ENCODE measurements around the gene FAM228B.

FAM228B gene

DNA sequence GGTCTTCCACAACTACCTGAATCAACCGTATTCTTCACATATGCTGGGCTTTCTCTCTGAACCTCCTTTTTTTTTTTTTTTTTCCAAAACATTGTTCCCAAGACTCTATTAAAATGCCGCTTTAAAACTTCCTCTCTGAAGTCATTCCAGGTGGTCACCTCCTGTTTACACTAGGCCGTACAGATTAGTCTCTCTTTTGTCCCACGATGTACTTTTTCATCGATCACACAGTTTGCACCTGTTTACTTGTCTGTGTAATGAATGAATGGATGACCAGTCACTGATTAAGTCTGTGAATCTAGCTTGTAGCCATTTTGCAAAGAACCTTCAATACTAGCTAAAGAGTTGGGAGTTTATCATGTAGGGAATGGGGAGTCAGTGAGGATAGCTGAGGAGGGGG is 34.9 kb downstream of the FAM228B start:
- TF ChIP-seq EZH2 (IDR thresholded peaks at IDR 0.05) (no peak), POLR2AphosphoS5 (IDR thresholded peaks at IDR 0.05; ENCODE audit: borderline replicate concordance, low read depth, low read length) (no peak), FOXP2 (optimal IDR thresholded peaks at IDR 0.05; ENCODE audit: control extremely low read depth, extremely low read length, insufficient read depth) (no peak)

DNA sequence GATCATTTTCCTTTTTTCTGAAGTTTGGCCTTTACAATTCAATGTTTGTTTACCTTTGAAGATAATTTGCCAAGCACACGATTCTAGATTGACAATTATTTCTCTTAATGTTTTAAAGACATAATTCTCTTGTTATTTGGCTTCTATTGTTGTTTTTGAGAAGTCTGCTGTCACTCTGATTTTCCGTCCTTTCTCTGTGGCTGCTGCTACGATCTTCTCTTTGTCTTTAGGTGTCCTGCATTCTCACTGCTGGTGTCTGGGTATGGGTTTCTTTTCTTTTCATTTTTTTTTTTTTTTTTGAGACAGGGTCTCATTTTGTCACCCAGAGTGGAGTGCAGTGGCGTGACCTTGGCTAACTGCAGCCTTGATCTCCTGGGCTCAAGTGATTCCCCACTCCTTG is 36.4 kb downstream of the FAM228B start:
- no peak for DNase-seq (ENCODE audit: low read depth, low spot score)
- Histone ChIP-seq H3K9me3 (ENCODE audit: low read depth, low read length) (no peaks in the 10 kb centered on the region), H3K4me3 (no peak overlapping the region), H3K36me3 (ENCODE audit: insufficient read depth, low read length) (no peaks in the 10 kb centered on the region), H3K9ac (ENCODE audit: insufficient read length) (no peak overlapping the region), H3K27ac (no peak overlapping the region)
- TF ChIP-seq POLR2AphosphoS5 (IDR thresholded peaks at IDR 0.05; ENCODE audit: borderline replicate concordance, low read depth, low read length) (no peak), FOXP2 (optimal IDR thresholded peaks at IDR 0.05; ENCODE audit: control extremely low read depth, extremely low read length, insufficient read depth) (no peak), EZH2 (IDR thresholded peaks at IDR 0.05) (no peak)

More for the DNA sequence above, 34.9 kb downstream of the FAM228B start:
- no peak for DNase-seq (ENCODE audit: low read depth, low spot score)
- Histone ChIP-seq H3K9me3 (ENCODE audit: low read depth, low read length) (no peaks in the 10 kb centered on the region), H3K4me3 (no peak overlapping the region), H3K9ac (ENCODE audit: insufficient read length) (no peak overlapping the region), H3K27ac (no peak overlapping the region), H3K36me3 (ENCODE audit: insufficient read depth, low read length) (no peaks in the 10 kb centered on the region)

DNA sequence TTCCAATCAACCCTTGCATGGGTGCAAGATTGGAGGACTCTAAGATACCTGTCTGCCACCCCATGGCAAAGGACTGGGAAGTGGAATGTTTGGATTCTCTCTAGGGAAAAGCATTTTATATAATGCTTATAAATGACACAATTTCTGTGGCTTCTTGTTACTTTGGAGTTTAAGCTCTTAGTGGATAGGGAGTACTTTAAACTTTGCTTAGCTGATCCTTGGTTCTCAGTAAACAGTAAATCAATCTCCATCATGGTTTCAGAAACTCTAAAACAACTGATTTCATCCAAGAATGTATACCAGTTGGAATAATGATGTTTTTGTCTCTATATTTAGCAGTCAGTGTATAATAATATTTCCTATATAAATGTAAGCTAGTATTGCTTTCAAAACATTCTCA is 37.5 kb downstream of the FAM228B start:
- no peak overlapping the region for H3K9ac ChIP-seq (ENCODE audit: insufficient read length)
- TF ChIP-seq FOXP2 (optimal IDR thresholded peaks at IDR 0.05; ENCODE audit: control extremely low read depth, extremely low read length, insufficient read depth) (no peak), EZH2 (IDR thresholded peaks at IDR 0.05) (no peak)
- no peaks in the 10 kb centered on the region for H3K36me3 ChIP-seq (ENCODE audit: insufficient read depth, low read length)
- DNase-seq (ENCODE audit: low read depth, low spot score) = no peak
- H3K27ac ChIP-seq = no peak overlapping the region
- H3K4me3 ChIP-seq = no peak overlapping the region
- H3K9me3 ChIP-seq (ENCODE audit: low read depth, low read length) = no peaks in the 10 kb centered on the region

DNA sequence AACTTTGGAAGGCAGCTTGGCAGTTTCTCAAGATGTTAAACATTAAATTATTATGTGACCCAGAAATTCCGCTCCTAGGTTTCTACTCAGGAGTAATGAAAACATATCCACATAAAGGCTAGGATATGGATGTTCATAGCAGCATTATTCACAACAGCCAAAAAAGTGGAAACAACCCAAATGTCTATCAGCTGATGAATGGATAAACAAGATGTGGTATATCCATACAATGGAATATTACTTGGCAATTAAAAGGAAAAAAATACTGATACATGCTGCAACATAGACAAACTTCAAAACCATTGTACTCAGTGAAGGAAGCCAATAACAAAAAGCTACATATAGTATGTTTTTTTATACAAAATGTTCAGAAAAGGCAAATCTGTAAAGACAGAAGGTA is 39.2 kb downstream of the FAM228B start:
- H3K36me3 ChIP-seq (ENCODE audit: insufficient read depth, low read length) = no peaks in the 10 kb centered on the region
- H3K9me3 ChIP-seq (ENCODE audit: low read depth, low read length) = no peaks in the 10 kb centered on the region
- H3K4me3 ChIP-seq = no peak overlapping the region
- H3K9ac ChIP-seq (ENCODE audit: insufficient read length) = no peak overlapping the region
- TF ChIP-seq EZH2 (IDR thresholded peaks at IDR 0.05) = no peak
- TF ChIP-seq FOXP2 (optimal IDR thresholded peaks at IDR 0.05; ENCODE audit: control extremely low read depth, extremely low read length, insufficient read depth) = no peak
- no peak for TF ChIP-seq POLR2AphosphoS5 (IDR thresholded peaks at IDR 0.05; ENCODE audit: borderline replicate concordance, low read depth, low read length)
- DNase-seq (ENCODE audit: low read depth, low spot score) = no peak
- no peak overlapping the region for H3K27ac ChIP-seq

DNA sequence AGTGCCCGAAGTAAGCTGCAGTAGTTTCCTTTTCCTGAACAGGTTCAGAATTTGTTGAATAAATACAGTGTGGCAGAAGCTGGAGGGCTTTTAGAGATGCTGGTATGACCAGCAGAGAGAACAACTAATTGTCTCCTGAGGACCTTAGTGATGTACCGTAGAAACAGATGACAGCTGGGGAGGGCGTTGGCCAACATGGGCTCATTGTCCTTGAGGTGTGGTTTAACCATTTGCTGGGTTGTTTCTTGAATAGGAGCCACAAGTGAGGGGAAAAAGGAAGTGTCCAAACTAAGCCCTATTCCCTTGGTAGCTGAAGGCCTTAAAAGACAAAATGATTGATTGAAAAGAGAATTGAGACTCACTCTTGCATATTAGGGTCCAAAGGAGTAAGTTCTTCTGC is 39.9 kb downstream of the FAM228B start:
- TF ChIP-seq POLR2AphosphoS5 (IDR thresholded peaks at IDR 0.05; ENCODE audit: borderline replicate concordance, low read depth, low read length) (no peak), FOXP2 (optimal IDR thresholded peaks at IDR 0.05; ENCODE audit: control extremely low read depth, extremely low read length, insufficient read depth) (no peak), EZH2 (IDR thresholded peaks at IDR 0.05) (no peak)
- no peak for DNase-seq (ENCODE audit: low read depth, low spot score)
- Histone ChIP-seq H3K4me3 (no peak overlapping the region), H3K9me3 (ENCODE audit: low read depth, low read length) (no peaks in the 10 kb centered on the region), H3K9ac (ENCODE audit: insufficient read length) (no peak overlapping the region), H3K27ac (no peak overlapping the region), H3K36me3 (ENCODE audit: insufficient read depth, low read length) (no peaks in the 10 kb centered on the region)

DNA sequence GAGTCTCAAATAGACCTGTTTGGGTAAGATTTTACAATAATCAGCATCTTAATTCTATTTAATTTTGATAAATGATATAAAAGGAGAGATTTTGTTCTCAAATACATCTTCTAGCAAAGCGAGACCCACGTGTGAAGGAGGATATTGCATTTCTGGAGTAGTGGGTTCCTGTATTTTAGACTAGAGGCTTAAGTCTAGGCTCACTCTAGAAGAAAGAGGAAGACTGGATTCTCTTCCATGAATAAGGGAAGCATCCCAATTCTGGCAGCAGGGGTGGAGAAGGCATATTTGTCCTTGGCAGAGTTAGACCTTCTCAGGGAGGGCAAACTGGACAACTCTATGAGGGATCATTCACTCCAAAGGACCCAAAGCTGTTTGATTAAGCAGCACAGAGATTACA is 40.3 kb downstream of the FAM228B start:
- TF ChIP-seq FOXP2 (optimal IDR thresholded peaks at IDR 0.05; ENCODE audit: control extremely low read depth, extremely low read length, insufficient read depth) (no peak), POLR2AphosphoS5 (IDR thresholded peaks at IDR 0.05; ENCODE audit: borderline replicate concordance, low read depth, low read length) (no peak), EZH2 (IDR thresholded peaks at IDR 0.05) (no peak)
- DNase-seq (ENCODE audit: low read depth, low spot score) = no peak
- H3K36me3 ChIP-seq (ENCODE audit: insufficient read depth, low read length) = no peaks in the 10 kb centered on the region
- H3K27ac ChIP-seq = no peak overlapping the region
- no peak overlapping the region for H3K9ac ChIP-seq (ENCODE audit: insufficient read length)
- no peak overlapping the region for H3K4me3 ChIP-seq
- H3K9me3 ChIP-seq (ENCODE audit: low read depth, low read length) = no peaks in the 10 kb centered on the region

DNA sequence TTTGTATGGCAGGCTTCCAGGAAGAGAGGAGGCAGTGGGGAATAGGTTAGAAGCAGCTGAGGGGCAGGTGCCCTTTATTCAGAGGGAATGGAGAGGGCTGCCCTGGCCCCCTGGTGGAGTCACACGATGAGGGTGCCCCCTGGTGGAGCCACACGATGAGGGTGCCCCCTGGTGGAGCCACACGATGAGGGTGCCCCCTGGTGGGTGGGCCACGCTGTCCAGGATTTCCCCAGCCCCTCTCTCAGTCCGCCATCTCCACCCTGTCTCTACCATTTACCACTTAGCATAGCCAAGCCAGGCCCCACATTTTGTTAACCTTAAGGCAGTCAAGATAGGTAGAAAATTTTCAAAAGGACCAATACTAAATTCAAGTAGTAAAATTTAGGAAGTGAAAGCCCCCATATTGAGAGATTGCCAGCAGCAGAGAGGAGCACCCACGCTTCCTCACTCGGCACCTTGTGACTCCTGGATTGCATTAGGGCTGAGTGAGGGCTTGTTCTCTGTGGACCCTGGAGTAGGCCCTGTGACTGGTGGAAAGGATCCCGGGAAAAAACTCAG is 41.2 kb downstream of the FAM228B start:
- no peak for DNase-seq (ENCODE audit: low read depth, low spot score)
- H3K27ac ChIP-seq = no peak overlapping the region
- H3K9me3 ChIP-seq (ENCODE audit: low read depth, low read length) = no peaks in the 10 kb centered on the region
- no peak overlapping the region for H3K9ac ChIP-seq (ENCODE audit: insufficient read length)
- no peaks in the 10 kb centered on the region for H3K36me3 ChIP-seq (ENCODE audit: insufficient read depth, low read length)
- TF ChIP-seq FOXP2 (optimal IDR thresholded peaks at IDR 0.05; ENCODE audit: control extremely low read depth, extremely low read length, insufficient read depth) (no peak), POLR2AphosphoS5 (IDR thresholded peaks at IDR 0.05; ENCODE audit: borderline replicate concordance, low read depth, low read length) (no peak), EZH2 (IDR thresholded peaks at IDR 0.05) (no peak)
- H3K4me3 ChIP-seq = no peak overlapping the region

DNA sequence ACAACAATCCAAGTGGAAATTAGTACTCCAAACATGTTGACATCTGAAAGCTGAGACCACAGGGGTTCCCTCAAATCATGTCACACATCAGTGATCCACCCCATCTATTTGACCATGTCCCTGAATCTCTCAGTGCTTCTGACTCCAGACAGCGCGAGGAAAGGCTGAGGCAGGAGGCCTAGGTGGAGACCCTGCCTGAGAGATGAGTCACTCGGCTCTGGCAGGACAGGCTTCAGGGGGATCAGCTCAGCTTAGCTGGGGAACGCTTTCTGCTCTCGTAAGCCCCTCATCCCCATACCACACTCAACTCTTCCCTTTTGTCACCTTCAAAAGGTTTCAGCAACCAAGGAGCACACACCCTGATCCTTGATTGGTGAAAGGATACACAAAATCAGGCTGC is 45.8 kb downstream of the FAM228B start:
- no peak overlapping the region for H3K9ac ChIP-seq (ENCODE audit: insufficient read length)
- no peak overlapping the region for H3K4me3 ChIP-seq
- TF ChIP-seq FOXP2 (optimal IDR thresholded peaks at IDR 0.05; ENCODE audit: control extremely low read depth, extremely low read length, insufficient read depth) (no peak), EZH2 (IDR thresholded peaks at IDR 0.05) (no peak), POLR2AphosphoS5 (IDR thresholded peaks at IDR 0.05; ENCODE audit: borderline replicate concordance, low read depth, low read length) (no peak)
- H3K27ac ChIP-seq = no peak overlapping the region
- H3K9me3 ChIP-seq (ENCODE audit: low read depth, low read length) = no peaks in the 10 kb centered on the region
- no peaks in the 10 kb centered on the region for H3K36me3 ChIP-seq (ENCODE audit: insufficient read depth, low read length)
- no peak for DNase-seq (ENCODE audit: low read depth, low spot score)

DNA sequence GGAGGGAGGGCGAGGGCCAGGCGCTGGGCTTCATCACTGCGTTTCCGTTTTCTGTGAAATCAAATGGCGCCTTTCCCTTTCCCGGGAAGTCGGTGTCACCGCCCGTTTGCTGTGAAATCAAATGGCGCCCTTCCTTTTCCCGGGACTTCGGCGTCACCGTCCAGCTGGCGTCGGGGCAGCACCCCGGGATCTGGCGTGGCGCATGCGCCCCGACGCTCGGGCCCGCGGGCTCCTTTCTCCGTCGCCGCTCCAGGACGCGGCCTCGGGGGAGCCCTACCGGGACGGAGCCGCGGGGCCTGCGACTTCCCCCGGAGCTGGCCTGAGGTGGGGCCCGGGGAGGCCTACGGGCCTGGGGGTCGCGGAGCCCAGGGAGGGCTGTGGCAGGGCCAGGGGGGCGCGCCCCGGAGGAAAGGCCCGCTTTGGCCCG is 51.6 kb downstream of the FAM228B start, which contains the start of gene FAM228A:
Gene FAM228A (plus strand): TSS at position 203 of the 427 bp plus-strand sequence. CDS start 428 bp downstream, outside the sequence.
- no peak within 1 kb of the TSS for H3K27ac ChIP-seq
- H3K36me3 ChIP-seq (ENCODE audit: insufficient read depth, low read length) = no peaks in the 10 kb centered on the region
- H3K4me3 ChIP-seq = no peak within 1 kb of the TSS
- no peak for TF ChIP-seq EZH2 (IDR thresholded peaks at IDR 0.05)
- TF ChIP-seq FOXP2 (optimal IDR thresholded peaks at IDR 0.05; ENCODE audit: control extremely low read depth, extremely low read length, insufficient read depth) = no peak
- no peak for TF ChIP-seq POLR2AphosphoS5 (IDR thresholded peaks at IDR 0.05; ENCODE audit: borderline replicate concordance, low read depth, low read length)
- H3K9me3 ChIP-seq (ENCODE audit: low read depth, low read length) = no peaks in the 10 kb centered on the region
- H3K9ac ChIP-seq (ENCODE audit: insufficient read length) = no peak within 1 kb of the TSS
- DNase-seq (ENCODE audit: low read depth, low spot score) = no peak

All from SK-N-MC (cell line).